RKO (cell line): ENCODE results near the gene SMIM27.

Experiments
- DNase-seq: peaks from one replicate; pipeline ENCODE4 v3.0.0-alpha.2; 2016; ENCODE audit warnings: low spot score

The SMIM27 gene

GRCh38 chr9:32558408-32558934, 6.3 kb downstream of the SMIM27 start:
- DNase-seq, result no peak

GRCh38 chr9:32565967-32566366, 13.8 kb downstream of the SMIM27 start:
- DNase-seq, result no peak

- DNase-seq, result no peak
Measured at GRCh38 chr9:32566770-32567169, 14.6 kb downstream of the SMIM27 start.

GRCh38 chr9:32570262-32570661, 18.1 kb downstream of the SMIM27 start:
- no peak for DNase-seq

GRCh38 chr9:32571969-32572899, 20.1 kb downstream of the SMIM27 start:
- peak; percentile 91 for DNase-seq

GRCh38 chr9:32572900-32573523, 20.9 kb downstream of the SMIM27 start, which contains the start of gene NDUFB6:
NDUFB6 (minus strand) TSS chr9:32573159; CDS start chr9:32573060, 99 bp downstream.
- peak; percentile 97 for DNase-seq

GRCh38 chr9:32573821-32574220, 21.7 kb downstream of the SMIM27 start:
- DNase-seq, result no peak

GRCh38 chr9:32574858-32575257, 22.7 kb downstream of the SMIM27 start:
- peak; percentile 50 for DNase-seq

GRCh38 chr9:32577316-32577715, 25.2 kb downstream of the SMIM27 start:
- DNase-seq, result no peak

- DNase-seq, result no peak
Measured at GRCh38 chr9:32578976-32579375, 26.8 kb downstream of the SMIM27 start.

- peak; percentile 59 for DNase-seq
Measured at GRCh38 chr9:32579706-32580331, 27.7 kb downstream of the SMIM27 start.

- no peak for DNase-seq
Measured at GRCh38 chr9:32580631-32581300, 28.6 kb downstream of the SMIM27 start.

GRCh38 chr9:32581512-32582143, 29.5 kb downstream of the SMIM27 start:
- peak; percentile 66 for DNase-seq

- DNase-seq, result no peak
Measured at GRCh38 chr9:32584784-32585183, 32.7 kb downstream of the SMIM27 start.

GRCh38 chr9:32587901-32588300, 35.8 kb downstream of the SMIM27 start:
- peak; percentile 11 for DNase-seq

- DNase-seq, result peak; percentile 69
Measured at GRCh38 chr9:32589083-32589723, 37.1 kb downstream of the SMIM27 start.

- DNase-seq, result no peak
Measured at GRCh38 chr9:32590476-32590875, 38.3 kb downstream of the SMIM27 start.

GRCh38 chr9:32590898-32591297, 38.8 kb downstream of the SMIM27 start:
- no peak for DNase-seq

GRCh38 chr9:32596096-32596865, 44.2 kb downstream of the SMIM27 start:
- no peak for DNase-seq

GRCh38 chr9:32596936-32597335, 44.8 kb downstream of the SMIM27 start:
- DNase-seq, result no peak
